Endometrial microvascular endothelial cells (primary cell): ENCODE results near the gene ANKS3. TPM values are rescaled to one million over a fixed set of nuclear protein-coding genes. Genes with fewer than 3 reads are reported as not detected.

ENCODE experiments used
- in situ Hi-C: cut with HindIII; loops from 2 replicates; pipeline ENCODE4 v1.10.0; 2017; ENCODE audit warnings: low sequenced_read_pairs, low pct_unique_long_range_greater_than_20kb; ENCODE audit errors: inconsistent ontology term
- total RNA-seq: library from RNA; depleted of rRNA; stranded (reverse); fragments of >200 nt; gene quantifications from one replicate; pipeline ENCODE4 v1.2.3, GENCODE V29; 2015; ENCODE audit errors: inconsistent ontology term

Gene ANKS3
- total RNA-seq, 1 donor from 2014 or later = 10.5 TPM

DNA sequence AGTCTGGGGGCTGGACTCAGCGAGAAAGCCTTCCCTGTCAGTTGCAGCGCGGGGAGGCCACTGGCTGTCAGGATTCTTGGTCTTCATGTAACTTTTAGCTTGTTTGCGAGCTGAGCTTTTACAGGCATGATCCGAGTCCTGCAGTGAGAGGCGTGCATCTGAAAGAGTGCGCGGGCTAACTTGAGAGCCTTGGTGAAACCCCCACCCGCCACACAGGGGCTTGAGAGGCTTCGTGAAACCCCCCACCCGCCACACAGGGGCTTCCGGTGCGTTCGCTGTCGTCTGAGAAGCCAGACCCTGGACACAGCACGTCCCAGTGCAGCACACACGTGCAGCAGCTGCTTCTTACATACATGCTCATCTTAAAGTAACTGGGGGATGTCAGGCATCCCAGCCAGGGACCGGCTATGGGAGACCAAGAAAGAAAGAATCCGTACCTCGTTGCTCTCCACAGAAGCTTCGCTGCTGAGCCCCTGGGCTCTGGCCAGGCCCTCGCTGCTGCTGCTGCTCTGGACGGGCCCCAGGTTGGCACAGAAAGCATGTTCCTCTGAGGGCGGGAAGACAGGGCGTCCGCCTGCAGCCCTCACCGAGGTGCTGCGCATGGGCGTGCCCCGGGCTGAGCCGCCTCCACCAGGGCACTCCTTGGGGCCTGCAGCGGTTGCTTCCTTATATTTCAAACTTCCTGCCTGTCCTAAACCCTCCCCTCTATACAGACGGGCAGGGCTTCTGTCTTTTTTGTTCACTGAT lies 32.9 kb downstream of the ANKS3 start:
- in situ Hi-C loops = no loop called here

DNA sequence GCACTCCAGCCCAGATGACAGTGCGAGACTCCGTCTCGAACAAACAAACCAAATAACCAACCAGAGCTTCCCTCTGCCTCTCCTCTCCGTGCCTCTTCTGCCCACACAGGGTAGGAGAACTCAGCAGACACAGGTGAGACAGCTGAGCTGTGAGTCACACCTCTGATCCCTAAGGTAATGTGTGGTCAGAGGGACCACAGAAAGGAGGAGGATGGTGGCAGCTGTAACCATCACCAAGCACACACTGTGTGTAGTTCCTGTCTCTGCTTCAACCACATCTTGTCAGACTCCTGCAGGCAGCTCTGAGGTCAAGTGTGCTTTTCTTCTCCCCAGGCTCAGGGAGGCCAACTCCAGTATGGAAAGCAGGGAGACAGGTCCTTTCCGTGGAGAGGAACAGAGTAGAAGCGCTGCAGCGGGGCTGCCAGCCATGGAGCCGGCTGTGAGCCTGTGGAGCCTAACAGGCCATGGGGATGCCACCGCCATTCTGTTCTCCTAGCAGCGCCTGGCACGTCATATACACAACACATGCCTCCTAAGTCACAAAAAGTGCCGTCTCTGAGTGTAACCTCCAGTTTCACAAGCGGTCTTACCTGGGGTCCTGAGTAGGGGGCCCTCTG lies 33.6 kb downstream of the ANKS3 start:
- in situ Hi-C loops = no loop called here

DNA sequence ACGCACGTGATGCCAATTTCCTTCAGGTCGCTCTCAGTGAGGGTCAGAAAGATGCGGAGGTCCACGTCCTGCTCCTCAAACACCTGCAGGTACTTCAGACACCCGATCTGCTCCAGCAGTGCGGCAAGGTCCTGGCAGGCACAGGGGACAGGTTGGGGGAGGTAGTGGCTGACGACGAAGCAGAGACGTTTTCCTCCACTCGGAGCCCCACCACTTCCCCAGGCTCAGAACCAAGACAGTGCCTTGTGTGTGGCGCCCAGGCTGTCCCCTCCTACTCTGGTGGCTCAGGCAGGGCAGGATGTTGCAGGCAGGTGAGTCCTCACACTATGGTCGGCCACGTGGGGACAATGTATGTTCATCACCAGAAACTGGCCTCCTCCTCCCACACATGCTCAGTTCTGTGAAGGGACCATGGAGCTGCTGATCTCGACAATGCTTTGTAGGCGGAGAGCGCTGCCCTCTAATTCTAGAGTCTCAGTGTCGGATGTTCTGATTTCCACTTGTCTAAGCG lies 35.0 kb downstream of the ANKS3 start:
- in situ Hi-C loops = no loop called here

GRCh38 chr16:4698321-4699045 lies 35.6 kb downstream of the ANKS3 start:
- in situ Hi-C loops = no loop called here

GRCh38 chr16:4697848-4698291 lies 36.2 kb downstream of the ANKS3 start:
- in situ Hi-C loops = no loop called here

DNA sequence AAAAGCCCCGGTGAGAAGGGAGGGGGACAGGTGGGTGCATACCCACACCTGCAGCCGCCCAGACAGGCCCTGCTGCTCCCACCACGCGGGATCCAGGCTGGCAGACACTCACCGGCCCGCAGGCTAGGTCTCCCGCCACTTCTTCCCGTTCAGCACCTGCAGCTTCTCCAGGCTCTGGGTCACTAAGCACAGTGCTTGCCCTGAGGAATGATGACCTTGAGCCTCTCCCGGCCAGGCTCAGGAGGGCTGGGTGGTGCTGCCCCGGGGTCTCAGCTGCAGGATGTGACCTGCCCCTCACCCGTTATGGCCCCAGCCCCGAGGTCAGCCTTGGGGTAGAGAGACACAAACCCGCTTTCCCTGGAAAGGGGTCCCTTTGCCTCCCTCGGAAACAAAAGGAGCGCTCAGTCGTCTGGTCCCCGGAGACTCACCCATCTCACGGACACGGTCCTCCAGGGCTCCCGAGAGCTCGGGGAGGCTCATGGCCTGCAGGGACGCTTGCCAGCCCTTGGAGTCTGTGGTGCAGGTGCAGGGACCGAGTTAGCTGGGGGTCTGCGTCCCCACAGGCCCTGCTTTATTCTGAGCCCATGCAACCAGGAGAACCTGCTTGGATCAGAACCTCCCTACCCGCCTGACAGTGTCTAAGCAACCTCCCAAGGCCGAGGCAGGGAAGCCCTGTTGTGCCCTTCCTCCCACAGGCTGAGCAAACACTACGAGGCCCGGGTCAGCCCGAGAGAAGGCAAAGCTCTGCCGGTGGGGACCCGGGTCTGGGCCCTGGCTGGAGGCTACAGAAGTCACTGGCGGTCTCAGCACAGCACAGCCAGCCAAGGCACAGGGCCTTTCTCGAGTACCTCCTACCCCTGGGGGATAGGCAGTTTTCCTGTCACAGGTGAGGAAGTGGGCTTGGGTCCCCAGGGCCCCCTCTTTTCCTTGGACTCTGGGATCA lies 36.9 kb downstream of the ANKS3 start:
- in situ Hi-C loops = no loop called here

DNA sequence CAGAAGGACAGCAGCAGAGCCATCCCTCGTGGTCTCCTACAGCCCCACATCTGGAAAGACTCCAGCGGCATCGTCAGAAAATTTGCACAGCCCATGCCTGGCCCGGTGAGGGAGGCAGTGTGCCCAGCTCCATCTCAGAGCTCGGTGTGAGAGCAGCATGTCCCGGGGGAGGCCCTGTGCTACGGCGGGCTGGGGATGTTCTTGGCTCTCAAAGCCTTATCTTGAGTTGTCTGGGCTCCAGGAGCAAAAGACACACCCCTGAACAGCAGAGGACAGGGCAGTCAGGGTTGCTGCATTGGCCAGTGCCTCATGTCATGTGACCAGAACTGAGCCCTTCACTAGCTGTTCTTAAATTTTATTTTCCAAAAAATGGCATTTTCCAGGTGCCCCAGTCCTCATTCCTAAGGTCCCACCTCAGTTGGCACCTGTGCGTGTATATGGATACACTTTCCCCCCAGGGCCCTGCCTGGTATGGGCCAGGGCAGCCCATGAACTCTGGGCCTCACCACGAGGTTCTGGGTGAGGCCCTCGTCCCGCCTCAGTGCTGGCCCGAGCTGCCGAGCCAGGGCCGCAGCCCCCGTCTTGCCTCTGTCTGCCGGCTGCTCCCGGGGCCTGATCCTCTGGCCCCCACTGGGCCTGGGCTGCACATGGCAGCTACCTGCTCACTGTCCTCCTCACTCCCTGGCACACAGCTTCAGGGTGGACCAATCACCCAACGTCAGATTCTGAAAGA lies 37.7 kb downstream of the ANKS3 start:
- in situ Hi-C loops = no loop called here

DNA sequence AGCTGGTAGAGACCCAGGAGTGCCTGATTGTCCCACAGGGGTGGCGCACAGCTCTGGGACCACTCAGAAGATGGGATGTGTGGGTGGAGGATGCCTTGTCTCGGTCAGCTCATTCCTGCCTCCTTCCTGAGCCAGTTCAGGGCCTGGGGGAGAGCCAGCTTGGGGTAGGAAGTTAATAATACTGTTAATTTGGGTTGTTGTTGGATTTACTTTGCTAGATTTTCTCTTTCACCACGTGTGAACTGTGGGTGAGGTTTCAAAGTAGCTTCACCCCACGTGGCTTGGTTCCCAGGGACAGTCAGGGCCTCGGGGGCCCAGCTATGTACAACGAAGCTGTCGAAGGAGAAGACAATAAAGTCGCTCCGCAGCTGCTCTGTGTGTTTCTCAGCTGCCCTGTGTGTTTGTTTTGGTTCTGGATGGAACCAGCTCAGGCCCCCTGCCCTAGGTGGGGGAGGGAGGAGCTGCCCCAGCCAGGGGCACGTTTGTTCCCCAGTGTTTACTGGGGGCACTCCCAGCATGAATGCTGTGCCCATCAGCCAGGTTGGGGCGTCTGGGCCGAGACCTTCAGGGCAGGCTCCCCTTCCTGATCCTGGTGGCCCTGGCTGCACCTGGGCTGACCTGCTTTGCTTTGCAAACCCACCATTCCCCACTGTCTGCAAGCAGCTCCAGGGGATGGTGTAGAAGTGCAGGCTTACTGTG lies 38.4 kb downstream of the ANKS3 start:
- in situ Hi-C loops = no loop called here

DNA sequence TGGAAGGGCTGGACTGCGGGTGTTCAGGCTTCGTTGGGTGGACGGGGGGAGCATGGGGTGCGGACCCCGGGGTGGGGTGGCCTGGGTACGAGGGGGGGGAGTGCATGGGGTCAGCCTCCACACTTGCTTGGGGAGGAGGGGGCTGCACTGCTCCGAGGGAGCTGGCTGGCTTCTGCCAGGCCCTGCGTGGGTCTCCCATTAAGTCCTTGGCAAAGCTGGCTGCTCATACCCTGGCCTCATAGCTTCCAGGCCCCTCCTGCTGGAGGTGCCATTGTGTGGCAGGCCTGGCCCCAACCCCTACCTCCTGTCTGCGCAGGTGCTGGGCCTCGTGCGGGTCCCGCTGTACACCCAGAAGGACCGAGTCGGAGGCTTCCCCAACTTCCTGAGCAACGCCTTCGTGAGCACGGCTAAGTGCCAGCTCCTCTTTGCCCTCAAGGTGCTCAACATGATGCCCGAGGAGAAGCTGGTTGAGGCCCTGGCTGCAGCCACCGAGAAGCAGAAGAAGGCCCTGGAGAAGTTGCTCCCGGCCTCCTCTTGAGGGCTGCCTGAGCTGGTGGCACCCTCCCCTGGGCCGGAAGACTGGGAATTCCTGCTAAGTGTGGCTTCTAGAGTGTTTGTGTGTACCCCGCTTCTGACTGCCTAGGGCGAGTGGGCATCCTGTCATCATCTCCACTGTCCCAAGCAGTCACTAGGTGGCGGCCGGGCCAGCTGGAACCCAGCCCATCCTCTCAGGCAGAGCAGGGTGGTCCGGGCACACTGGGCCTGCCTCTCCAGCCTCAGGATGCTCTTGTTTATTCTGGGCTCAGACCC lies 39.2 kb downstream of the ANKS3 start:
- in situ Hi-C loops = no loop called here

DNA sequence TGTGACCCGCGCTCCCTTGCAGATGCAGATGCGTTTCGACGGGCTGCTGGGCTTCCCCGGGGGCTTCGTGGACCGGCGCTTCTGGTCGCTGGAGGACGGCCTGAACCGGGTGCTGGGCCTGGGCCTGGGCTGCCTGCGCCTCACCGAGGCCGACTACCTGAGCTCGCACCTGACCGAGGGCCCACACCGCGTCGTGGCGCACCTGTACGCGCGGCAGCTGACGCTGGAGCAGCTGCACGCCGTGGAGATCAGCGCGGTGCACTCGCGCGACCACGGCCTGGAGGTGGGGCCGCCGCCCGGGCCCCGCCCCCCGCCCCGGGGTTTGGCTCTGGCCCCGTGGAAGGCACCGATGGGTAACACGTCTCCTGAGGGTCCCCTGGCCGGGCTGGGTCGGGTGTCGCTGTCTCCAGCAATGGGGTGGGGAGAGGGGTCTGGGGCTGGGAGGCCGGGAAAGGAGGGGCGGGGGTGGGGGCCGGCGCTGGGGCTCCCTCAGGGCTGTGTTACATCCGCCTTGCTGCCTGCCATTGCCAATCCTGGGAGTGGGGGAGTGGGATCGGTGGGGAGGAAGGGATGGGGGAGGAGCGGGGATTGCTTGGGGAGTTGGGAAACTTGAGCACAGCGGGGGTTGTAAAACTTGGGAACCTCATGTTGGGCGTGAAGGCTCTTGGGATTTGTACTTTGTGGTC lies 40.0 kb downstream of the ANKS3 start:
- in situ Hi-C loops = no loop called here

GRCh38 chr16:4693296-4693955 lies 40.6 kb downstream of the ANKS3 start, which contains the start of gene NUDT16L1:
TSS of gene NUDT16L1 (plus strand) at chr16:4693562. CDS start at chr16:4693727, 165 bp downstream.
- in situ Hi-C loops = no loop called here

- in situ Hi-C loops = no loop called here
These were observed 41.4 kb downstream of the ANKS3 start for GRCh38 chr16:4692460-4693295.

- in situ Hi-C loops = no loop called here
These were observed 42.2 kb downstream of the ANKS3 start for GRCh38 chr16:4691666-4692412.

DNA sequence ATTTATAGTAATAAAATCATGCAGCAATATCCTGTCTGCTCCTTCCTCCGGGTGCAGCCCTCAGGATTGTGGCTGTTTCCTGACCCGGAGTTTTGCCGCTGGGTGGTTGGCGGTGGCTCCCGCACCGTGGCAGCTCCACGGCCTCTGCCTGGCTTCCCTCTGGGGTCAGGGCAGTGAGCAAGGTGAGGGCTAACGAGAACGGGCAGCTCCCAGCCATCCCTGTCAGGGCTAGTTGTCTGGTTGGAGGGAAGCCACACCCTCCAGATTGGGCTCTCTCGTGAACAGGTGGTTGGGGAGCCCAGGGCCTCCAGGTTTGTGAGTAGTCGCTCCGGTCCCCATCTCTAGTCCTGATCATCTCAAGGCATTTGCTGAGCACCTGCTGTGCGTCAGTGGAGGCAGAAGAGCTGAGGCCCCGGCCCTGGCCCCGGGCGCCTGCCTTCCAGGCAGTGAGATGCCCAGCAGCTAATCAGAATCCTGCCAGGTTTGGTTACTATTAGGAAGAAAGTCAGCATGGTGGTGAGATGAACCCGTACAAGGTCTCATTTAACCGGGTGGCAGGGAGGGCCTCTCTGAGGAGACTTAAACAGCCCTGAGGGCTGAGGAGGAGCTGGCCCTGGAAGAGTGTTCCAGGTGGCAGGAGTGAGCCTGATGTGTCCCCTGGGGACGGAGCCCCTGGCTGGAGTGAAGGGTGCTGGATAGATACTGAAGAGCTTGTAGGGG lies 43.0 kb downstream of the ANKS3 start:
- in situ Hi-C loops = no loop called here
